ENCODE results near the gene CAMSAP2. TPM values are rescaled to one million over a fixed set of nuclear protein-coding genes. Genes with fewer than 3 reads are reported as not detected.
A peak's percentile ranks its signal among the peaks of the same experiment; 100 is the strongest.

The CAMSAP2 gene
- total RNA-seq, 4 donors from 2014 or later: 9.2 to 27.5 (median 19.7) TPM

GRCh38 chr1:200779326-200779725, 40.6 kb downstream of the CAMSAP2 start:
- Histone ChIP-seq H3K4me3 (no peak overlapping the region), H3K27ac (no peak overlapping the region), H3K4me1 (peaks cover 0 to 29% (median 3%) of the 10 kb centered on the region in 3 donors), H3K36me3 (peaks cover 0 to 25% (median 5%) of the 10 kb centered on the region in 3 donors), H3K9me3 (peaks cover 0 to 4% (median 4%) of the 10 kb centered on the region in 3 donors), H3K27me3 (no peaks in the 10 kb centered on the region)
- no peak for DNase-seq
- intact Hi-C loops (cut with DNase I): no loop called here
- 92% methylated on average over 2 of the region's 2 CpGs for WGBS, 2 donors
- TF ChIP-seq POLR2A (IDR thresholded peaks at IDR 0.05) (no peak), CTCF (IDR thresholded peaks at IDR 0.05) (no peak)

- peaks cover 0 to 4% (median 4%) of the 10 kb centered on the region in 3 donors for H3K9me3 ChIP-seq
- H3K4me1 ChIP-seq: peaks cover 0 to 24% (median 0%) of the 10 kb centered on the region in 3 donors
- peaks cover 0 to 30% (median 5%) of the 10 kb centered on the region in 3 donors for H3K36me3 ChIP-seq
- 27 to 29% methylated on average over 5 of the region's 5 CpGs for WGBS, 2 donors
- peak overlapping the region in 3 of 4 donors; percentile 1 to 31 (median 17) for H3K4me3 ChIP-seq
- H3K27me3 ChIP-seq: no peaks in the 10 kb centered on the region
- intact Hi-C loops (cut with DNase I): no loop called here
- peak overlapping the region in 3 of 4 donors; percentile 2 to 54 (median 51) for H3K27ac ChIP-seq
- TF ChIP-seq CTCF (IDR thresholded peaks at IDR 0.05): no peak
- DNase-seq: no peak
Observed at GRCh38 chr1:200780545-200781369, 42.1 kb downstream of the CAMSAP2 start.

- TF ChIP-seq CTCF (IDR thresholded peaks at IDR 0.05) (no peak), POLR2A (IDR thresholded peaks at IDR 0.05) (no peak)
- intact Hi-C loops (cut with DNase I): no loop called here
- WGBS, 2 donors: 85 to 90% methylated on average over 6 of the region's 6 CpGs
- no peaks in the 10 kb centered on the region for H3K27me3 ChIP-seq
- H3K36me3 ChIP-seq: peaks cover 0 to 37% (median 5%) of the 10 kb centered on the region in 3 donors
- no peak for DNase-seq
- no peak overlapping the region for H3K27ac ChIP-seq
- H3K4me1 ChIP-seq: peaks cover 0 to 13% (median 0%) of the 10 kb centered on the region in 3 donors
- no peak overlapping the region for H3K4me3 ChIP-seq
- peaks cover 0 to 4% (median 4%) of the 10 kb centered on the region in 3 donors for H3K9me3 ChIP-seq
Observed at GRCh38 chr1:200783926-200784325, 45.2 kb downstream of the CAMSAP2 start.

DNA sequence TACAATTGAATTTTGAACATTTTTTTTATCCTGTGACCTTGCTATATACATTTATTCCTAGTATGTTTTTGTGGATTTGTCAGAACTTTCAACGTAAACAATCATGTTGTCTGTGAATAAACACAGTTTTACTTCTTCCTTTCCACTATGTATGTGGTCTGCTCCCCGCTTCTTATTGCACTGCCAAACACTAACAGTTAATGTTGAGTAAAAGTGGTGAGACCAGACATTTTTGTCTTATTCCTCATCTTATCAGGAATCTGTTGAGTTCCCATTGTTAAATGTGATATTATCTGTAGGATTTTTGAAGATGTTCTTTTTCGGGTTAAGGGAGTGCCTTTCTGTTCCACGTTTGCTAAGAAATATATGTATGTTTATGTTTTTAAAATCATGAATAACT, 45.9 kb downstream of the CAMSAP2 start:
- DNase-seq: no peak
- peaks cover 0 to 13% (median 0%) of the 10 kb centered on the region in 3 donors for H3K4me1 ChIP-seq
- no peaks in the 10 kb centered on the region for H3K27me3 ChIP-seq
- TF ChIP-seq POLR2A (IDR thresholded peaks at IDR 0.05) (no peak), CTCF (IDR thresholded peaks at IDR 0.05) (no peak)
- no peak overlapping the region for H3K4me3 ChIP-seq
- intact Hi-C loops (cut with DNase I): no loop called here
- H3K9me3 ChIP-seq: peaks cover 0 to 4% (median 4%) of the 10 kb centered on the region in 3 donors
- H3K36me3 ChIP-seq: peaks cover 0 to 37% (median 5%) of the 10 kb centered on the region in 3 donors
- H3K27ac ChIP-seq: no peak overlapping the region
- WGBS, 2 donors: 89 to 93% methylated on average over 4 of the region's 4 CpGs

DNA sequence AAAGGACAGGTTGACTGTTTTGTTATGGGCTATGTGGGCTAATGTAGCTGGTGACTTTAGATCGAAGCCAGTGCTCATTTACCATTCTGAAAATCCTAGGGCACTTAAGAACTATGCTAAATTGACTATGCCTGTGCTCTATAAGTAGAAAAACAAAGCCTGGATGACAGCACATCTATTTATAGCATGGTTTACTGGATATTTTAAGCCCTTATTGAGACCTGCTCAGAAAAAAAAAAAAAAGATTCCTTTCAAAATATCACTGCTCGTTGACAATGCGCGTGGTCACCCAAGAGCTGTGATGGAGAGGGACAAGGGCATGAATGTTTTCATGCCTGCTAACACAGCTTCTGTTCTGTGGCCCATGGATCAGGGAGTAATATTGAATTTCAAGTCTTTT, 48.1 kb downstream of the CAMSAP2 start:
- no peak overlapping the region for H3K4me3 ChIP-seq
- H3K4me1 ChIP-seq: no peaks in the 10 kb centered on the region
- H3K36me3 ChIP-seq: peaks cover 0 to 37% (median 5%) of the 10 kb centered on the region in 3 donors
- H3K27ac ChIP-seq: no peak overlapping the region
- peaks cover 0 to 4% (median 4%) of the 10 kb centered on the region in 3 donors for H3K9me3 ChIP-seq
- no peaks in the 10 kb centered on the region for H3K27me3 ChIP-seq
- intact Hi-C loops (cut with DNase I): no loop called here
- no peak for DNase-seq
- no peak for TF ChIP-seq CTCF (IDR thresholded peaks at IDR 0.05)
- WGBS, 2 donors: 87 to 88% methylated on average over 4 of the region's 4 CpGs

Measured in esophagus squamous epithelium (tissue), 5 donors.